NCI-H345 treated with DMSO at 0.1 percent for 48 hours (cell line): ENCODE results near the gene TRMT44.
"Not testable (repeated sequence)": the region's sequence is repeated elsewhere in the genome, so short reads cannot be mapped to it uniquely, and the experiment has no call there.

Experiments used
- DNase-seq: peaks from one replicate; lab custom pipeline; 2025; ENCODE audit not compliant: unreplicated experiment; lab: John Stamatoyannopoulos, UW

TRMT44 gene

GRCh38 chr4:8508740-8509139 is 68.2 kb downstream of the TRMT44 start:
- DNase-seq, result no peak

DNA sequence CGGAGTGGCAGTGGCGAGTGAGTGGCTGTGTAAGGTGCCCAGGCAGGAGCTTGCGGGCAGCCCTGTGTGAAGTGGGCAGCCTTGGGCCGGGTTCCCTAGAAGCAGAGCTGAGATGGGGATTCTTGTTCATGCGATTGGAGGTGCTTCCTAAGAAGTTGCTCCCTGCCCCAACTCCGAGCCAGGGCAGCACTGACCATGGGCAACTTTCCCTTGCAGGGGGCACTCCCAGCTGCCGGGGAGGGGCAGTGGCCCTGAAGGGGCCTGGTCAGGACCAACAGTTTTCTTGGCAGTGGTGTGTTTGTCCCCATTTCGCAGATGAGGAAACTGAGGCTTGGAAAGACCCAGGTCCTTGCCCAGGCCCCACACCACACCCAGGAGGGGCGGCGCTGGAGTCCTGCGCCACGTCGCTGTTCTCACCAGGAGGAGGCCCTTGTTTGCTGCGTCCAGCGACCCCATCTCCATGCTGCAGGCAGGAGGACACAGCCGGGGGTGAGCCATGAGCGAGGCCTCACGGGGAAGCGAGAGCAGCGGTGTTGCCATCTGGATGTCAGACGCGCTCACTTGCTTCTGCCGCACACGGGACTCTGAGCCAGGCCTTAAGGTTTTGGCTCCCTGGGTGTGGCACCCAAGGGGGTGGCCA is 68.9 kb downstream of the TRMT44 start:
- DNase-seq, result no peak

GRCh38 chr4:8510191-8510590 is 69.6 kb downstream of the TRMT44 start:
- DNase-seq, result no peak

GRCh38 chr4:8510611-8511285 is 70.2 kb downstream of the TRMT44 start:
- no peak for DNase-seq

DNA sequence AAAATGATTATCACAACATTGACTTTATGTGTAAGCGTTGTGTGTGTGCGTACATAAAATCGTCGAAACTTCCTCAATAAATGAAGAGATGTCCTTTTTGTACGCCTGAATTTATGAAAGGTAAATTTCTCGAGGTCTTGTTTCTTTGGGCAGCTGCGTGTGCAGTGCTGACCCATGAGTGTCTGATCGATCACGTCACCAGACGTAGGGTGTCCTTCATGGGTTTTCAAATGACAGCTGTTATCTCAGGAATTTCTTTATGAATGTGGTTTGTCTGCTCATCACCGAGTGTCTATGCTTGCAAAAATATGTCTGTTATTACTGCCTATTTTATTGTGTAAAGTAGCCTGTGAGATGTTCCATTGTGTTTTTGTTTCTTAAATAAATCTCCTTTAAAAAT is 71.9 kb downstream of the TRMT44 start:
- DNase-seq, result no peak

DNA sequence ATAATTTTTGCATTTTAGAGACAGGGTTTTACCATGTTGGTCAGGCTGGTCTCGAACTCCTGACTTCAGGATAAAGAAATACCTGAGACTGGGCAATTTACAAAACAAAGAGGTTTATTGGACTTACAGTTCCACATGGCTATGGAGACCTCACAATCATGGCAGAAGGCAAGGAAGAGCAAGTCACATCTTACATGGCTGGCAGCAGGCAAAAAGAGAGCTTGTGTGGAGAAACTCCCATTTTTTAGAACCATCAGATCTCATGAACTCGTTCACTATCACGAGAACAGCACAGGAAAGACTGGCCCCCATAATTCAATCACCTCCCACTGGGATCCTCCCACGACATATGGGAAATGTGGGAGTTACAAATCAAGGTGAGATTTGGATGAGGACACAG is 72.5 kb downstream of the TRMT44 start:
- not testable (repeated sequence) for DNase-seq

DNA sequence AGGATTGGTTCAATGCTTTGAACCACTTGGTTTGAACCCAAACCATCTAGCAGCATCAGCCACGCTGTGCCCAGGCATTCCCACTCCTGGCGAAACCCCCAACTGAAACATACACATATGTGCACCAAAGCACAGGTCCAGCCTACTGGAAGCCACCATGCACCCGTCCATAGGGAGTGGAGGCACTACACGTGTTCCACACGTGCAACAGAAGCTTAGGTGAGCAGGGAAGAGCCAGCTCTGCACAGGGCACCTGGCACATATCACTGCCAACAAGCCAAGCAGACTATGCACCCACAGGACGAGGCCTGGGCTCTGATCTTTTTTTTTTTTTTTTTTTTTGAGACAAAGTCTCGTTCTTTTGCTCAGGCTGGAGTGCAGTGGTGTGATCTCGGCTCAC is 73.4 kb downstream of the TRMT44 start:
- no peak for DNase-seq

DNA sequence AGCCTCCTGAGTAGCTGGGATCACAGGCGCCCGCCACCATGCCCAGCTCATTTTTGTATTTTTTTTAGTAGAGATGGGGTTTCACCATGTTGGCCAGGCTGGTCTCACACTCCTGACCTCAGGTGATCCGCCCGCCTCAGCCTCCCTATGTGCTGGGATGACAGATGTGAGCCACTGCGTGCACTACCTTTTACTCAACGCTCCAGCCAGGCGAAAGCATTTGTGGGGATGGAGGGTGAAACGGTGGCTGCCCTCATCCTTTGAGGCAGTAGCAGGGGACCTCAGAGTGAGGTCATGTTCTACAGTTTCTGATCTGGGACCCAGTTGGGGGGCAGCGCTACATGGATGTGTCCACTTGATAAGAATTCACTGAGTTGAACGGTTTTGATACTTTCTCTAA is 73.8 kb downstream of the TRMT44 start:
- DNase-seq, result no peak

- DNase-seq, result no peak
Measured at GRCh38 chr4:8515316-8516060, 74.9 kb downstream of the TRMT44 start.

- DNase-seq, result no peak
Measured at GRCh38 chr4:8516061-8516573, 75.5 kb downstream of the TRMT44 start.

GRCh38 chr4:8516996-8517550 is 76.5 kb downstream of the TRMT44 start:
- DNase-seq, result no peak

GRCh38 chr4:8517946-8518345 is 77.4 kb downstream of the TRMT44 start:
- DNase-seq, result no peak

DNA sequence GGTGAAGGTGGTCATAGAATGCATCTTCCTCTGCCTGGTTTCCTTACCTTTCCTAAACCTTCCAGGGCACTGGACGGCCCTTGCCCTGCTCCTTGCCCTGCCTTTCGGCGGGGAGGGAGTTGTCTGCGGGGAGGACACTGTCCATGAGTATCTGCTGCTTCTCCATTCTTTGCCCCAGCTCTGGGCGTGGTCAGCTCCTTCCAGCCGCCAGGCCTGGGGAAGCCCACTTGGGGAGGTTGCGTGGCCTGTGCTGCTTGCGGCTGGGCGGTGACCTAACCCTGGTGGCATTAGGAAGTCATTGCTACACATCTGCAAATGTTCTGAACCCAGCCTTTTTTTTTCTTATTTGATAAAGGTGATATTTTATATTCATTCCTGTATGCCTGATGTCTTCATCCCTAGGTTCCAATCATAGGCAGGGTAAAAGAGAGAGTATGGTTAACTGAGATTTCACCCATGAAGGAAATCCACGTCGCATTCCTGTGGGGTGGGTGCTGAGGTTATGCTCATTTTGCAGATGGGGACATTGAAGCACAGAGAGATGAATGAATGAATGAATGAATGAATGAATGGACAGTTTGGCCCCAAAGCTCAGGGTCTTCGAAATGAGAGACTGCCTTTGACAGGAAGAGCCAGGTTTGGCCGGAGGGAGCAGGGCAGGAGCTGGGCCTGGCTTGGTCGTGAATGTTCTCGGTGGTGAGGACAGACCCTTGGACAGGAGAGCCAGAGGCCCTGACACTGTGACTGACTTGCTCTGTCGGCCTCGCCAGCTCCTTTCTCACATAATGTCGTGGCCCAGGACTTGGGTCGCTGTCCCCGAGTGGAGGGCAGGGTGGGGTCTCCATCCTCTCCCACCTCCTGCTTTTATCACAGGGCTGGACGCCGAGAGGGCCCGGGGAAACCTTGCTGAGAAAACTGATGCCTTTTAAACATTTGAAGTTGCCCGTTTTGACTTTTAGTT is 81.9 kb downstream of the TRMT44 start:
- DNase-seq, result no peak

- DNase-seq, result no peak
Measured at GRCh38 chr4:8523175-8523574, 82.6 kb downstream of the TRMT44 start.

GRCh38 chr4:8523766-8524165 is 83.2 kb downstream of the TRMT44 start:
- DNase-seq, result no peak

DNA sequence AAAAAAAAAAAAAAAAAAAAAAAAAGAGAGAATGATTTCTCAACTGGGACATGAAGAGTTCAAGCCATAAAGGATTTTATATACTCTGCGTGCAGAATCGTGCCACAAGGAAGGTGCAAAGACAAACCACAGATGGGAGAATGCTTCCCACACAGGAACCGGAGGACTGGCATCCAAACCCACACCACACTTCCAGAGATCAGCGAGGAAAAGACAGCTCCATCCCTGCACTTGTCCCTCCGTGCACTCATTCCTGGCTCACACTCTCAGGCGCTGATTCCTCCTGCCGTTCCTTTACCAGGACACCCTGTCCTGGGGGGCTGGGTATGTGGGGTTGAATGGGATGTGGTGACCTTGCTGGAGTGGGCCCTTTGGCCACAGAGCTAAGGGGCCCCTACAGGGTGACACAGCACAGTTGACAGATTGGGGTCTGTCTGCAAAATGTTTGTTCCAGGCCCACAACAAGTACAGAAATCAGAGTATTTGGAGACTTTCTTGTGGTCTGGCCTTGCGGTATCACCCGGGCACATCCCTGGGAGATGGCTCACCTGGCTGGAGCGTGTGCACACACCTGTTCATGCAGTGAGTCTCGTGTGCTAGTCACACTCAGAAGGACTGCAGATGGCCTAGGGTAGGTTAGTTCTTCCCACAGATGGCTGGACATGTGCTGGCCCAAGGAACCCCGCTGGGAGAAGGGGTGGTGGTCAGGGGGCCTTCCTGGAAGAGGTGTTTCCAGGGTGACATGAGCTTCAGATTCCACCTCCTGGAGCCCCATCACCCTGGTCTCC is 84.2 kb downstream of the TRMT44 start:
- no peak for DNase-seq

DNA sequence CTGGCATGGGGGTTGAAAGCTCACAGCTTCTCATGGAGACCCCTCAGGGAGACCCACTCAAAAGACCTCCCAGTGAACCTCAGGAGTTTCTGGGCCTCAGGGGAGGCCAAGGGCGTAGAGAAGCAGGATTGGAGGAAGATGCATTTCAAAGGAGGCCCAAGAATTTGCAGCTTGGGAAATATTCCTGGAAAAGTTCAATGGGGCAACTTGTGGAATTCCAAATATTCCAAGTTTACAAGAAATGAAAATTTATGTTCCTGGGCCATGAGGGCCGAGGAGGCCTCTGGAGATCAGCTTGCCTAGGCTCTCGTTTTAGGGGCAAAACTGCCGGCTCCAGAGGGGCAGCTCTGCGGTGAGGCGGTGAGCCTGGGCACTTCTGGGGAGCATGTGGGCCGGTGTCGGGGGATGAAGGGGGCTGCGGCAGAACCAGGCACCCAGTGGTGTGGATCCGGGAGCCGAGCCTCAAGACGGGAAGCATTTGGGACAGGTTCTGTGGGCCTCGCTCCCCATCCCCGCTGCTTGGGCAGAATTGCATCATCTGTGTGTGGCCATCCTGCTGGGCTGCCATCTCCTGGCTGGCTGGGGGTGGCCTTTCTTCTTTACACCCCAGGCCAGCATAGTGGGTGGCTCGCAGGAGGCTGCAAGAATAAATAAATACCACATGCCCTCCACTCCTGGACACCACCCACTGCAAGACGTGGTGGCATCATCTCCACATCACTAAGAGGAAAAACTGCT is 85.0 kb downstream of the TRMT44 start:
- DNase-seq, result no peak
